Measurements from ENCODE around the gene HPS1.

HPS1 gene

GRCh38 chr10:98463016-98463415 is 16.3 kb upstream of the HPS1 start:
- TF ChIP-seq CTCF (IDR thresholded peaks at IDR 0.05; ENCODE audit: low read depth, low read length) = no peak
- Histone ChIP-seq H3K4me3 (ENCODE audit: low read depth, low read length) (no peak overlapping the region), H3K9me3 (ENCODE audit: severe bottlenecking) (no peaks in the 10 kb centered on the region), H3K36me3 (no peaks in the 10 kb centered on the region), H3K27me3 (ENCODE audit: insufficient read depth, low read depth, severe bottlenecking) (peaks cover 82% of the 10 kb centered on the region), H3K27ac (no peak overlapping the region)
- DNase-seq = no peak

- no peak for TF ChIP-seq CTCF (IDR thresholded peaks at IDR 0.05; ENCODE audit: low read depth, low read length)
- H3K9me3 ChIP-seq (ENCODE audit: severe bottlenecking) = no peaks in the 10 kb centered on the region
- H3K27me3 ChIP-seq (ENCODE audit: insufficient read depth, low read depth, severe bottlenecking) = peaks cover 86% of the 10 kb centered on the region
- no peak overlapping the region for H3K4me3 ChIP-seq (ENCODE audit: low read depth, low read length)
- H3K27ac ChIP-seq = no peak overlapping the region
- no peak for DNase-seq
- no peaks in the 10 kb centered on the region for H3K36me3 ChIP-seq
Observed at GRCh38 chr10:98461500-98461842, 14.7 kb upstream of the HPS1 start.

GRCh38 chr10:98460837-98461499 is 14.2 kb upstream of the HPS1 start:
- H3K36me3 ChIP-seq = no peaks in the 10 kb centered on the region
- H3K4me3 ChIP-seq (ENCODE audit: low read depth, low read length) = no peak overlapping the region
- no peak overlapping the region for H3K27ac ChIP-seq
- no peak for DNase-seq
- H3K27me3 ChIP-seq (ENCODE audit: insufficient read depth, low read depth, severe bottlenecking) = peaks cover 87% of the 10 kb centered on the region
- no peak for TF ChIP-seq CTCF (IDR thresholded peaks at IDR 0.05; ENCODE audit: low read depth, low read length)
- no peaks in the 10 kb centered on the region for H3K9me3 ChIP-seq (ENCODE audit: severe bottlenecking)

GRCh38 chr10:98458809-98459784 is 12.4 kb upstream of the HPS1 start:
- DNase-seq = no peak
- Histone ChIP-seq H3K36me3 (no peaks in the 10 kb centered on the region), H3K27me3 (ENCODE audit: insufficient read depth, low read depth, severe bottlenecking) (peaks cover 83% of the 10 kb centered on the region), H3K9me3 (ENCODE audit: severe bottlenecking) (no peaks in the 10 kb centered on the region), H3K4me3 (ENCODE audit: low read depth, low read length) (no peak overlapping the region), H3K27ac (no peak overlapping the region)
- TF ChIP-seq CTCF (IDR thresholded peaks at IDR 0.05; ENCODE audit: low read depth, low read length) = no peak

GRCh38 chr10:98457721-98458120 is 11.0 kb upstream of the HPS1 start:
- TF ChIP-seq CTCF (IDR thresholded peaks at IDR 0.05; ENCODE audit: low read depth, low read length) = no peak
- no peak overlapping the region for H3K4me3 ChIP-seq (ENCODE audit: low read depth, low read length)
- no peaks in the 10 kb centered on the region for H3K36me3 ChIP-seq
- no peak for DNase-seq
- no peak overlapping the region for H3K27ac ChIP-seq
- peaks cover 82% of the 10 kb centered on the region for H3K27me3 ChIP-seq (ENCODE audit: insufficient read depth, low read depth, severe bottlenecking)
- H3K9me3 ChIP-seq (ENCODE audit: severe bottlenecking) = no peaks in the 10 kb centered on the region

Measured in WERI-Rb-1 (cell line).